H1 (cell line): ENCODE data around the gene DCTN5. TPM values are rescaled to one million over a fixed set of nuclear protein-coding genes. Genes with fewer than 3 reads are reported as not detected.
A peak's percentile ranks its signal among the peaks of the same experiment; 100 is the strongest.

Source experiments
- CTCF ChIA-PET: fragments of 300-600 bp; sonication (Branson Sonifier 250); formaldehyde crosslinking; loops from one replicate; lab custom pipeline; 2021; ENCODE audit not compliant: partially characterized antibody; lab: Charles Lee
- POLR2A ChIA-PET: fragments of 300-600 bp; sonication (Branson Sonifier 250); formaldehyde crosslinking; loops from one replicate; lab custom pipeline; 2021; ENCODE audit warnings: inconsistent platforms; ENCODE audit not compliant: partially characterized antibody; lab: Charles Lee
- DNase-seq, 2 experiments: peaks; one replicate each; pipeline versions ENCODE4 v3.0.0 to v3.0.0-alpha.2; 2010 to 2022; ENCODE audit warnings: low spot score in 2 of 2, low read depth in 1 of 2, mixed read lengths in 1 of 2
- FAIRE-seq: peaks from 2 replicates; lab custom pipeline; 2011; peaks lifted over from hg19 to GRCh38; lab: Jason Lieb, UNC
- H2AFZ ChIP-seq: 2 replicates; pipeline ENCODE4 v1.8.1; 2012; ENCODE audit warnings: low read length, inconsistent platforms
- H2AK5ac ChIP-seq: 2 replicates; pipeline ENCODE4 v1.6.1; 2013; ENCODE audit warnings: low read depth, low read length
- H2BK120ac ChIP-seq: replicated peaks from 2 replicates; pipeline ENCODE3; 2013; ENCODE audit warnings: low read depth, low read length, inconsistent platforms
- H2BK12ac ChIP-seq: 2 replicates; pipeline ENCODE4 v1.6.1; 2013; ENCODE audit warnings: low read depth, low read length
- H2BK15ac ChIP-seq: 2 replicates; pipeline ENCODE4 v1.6.1; 2013; ENCODE audit warnings: low read length
- H2BK20ac ChIP-seq: 2 replicates; pipeline ENCODE4 v1.6.1; 2013; ENCODE audit warnings: low read length
- H2BK5ac ChIP-seq: 2 replicates; pipeline ENCODE4 v1.6.1; 2013; ENCODE audit warnings: low read depth, low read length
- H3K14ac ChIP-seq: 2 replicates; pipeline ENCODE4 v1.6.1; 2013; ENCODE audit warnings: inconsistent platforms; ENCODE audit not compliant: insufficient read length
- H3K18ac ChIP-seq: 2 replicates; pipeline ENCODE4 v1.6.1; 2013; ENCODE audit warnings: low read length; ENCODE audit errors: extremely low read depth
- H3K23ac ChIP-seq: 2 replicates; pipeline ENCODE4 v1.6.1; 2013; ENCODE audit warnings: inconsistent platforms; ENCODE audit not compliant: insufficient read length
- H3K23me2 ChIP-seq: 2 replicates; pipeline ENCODE4 v1.6.1; 2013; ENCODE audit warnings: low read depth, low read length
- H3K27ac ChIP-seq: 2 replicates; pipeline ENCODE4 v1.6.1; 2011; ENCODE audit warnings: low read depth, low read length, inconsistent platforms
- H3K27me3 ChIP-seq, 4 experiments: replicated peaks in 1 of 4; 1 replicate in 1 of 4; 2 replicates in 3 of 4; pipeline versions ENCODE4 v1.6.1 to v1.8.1; 2011 to 2013; ENCODE audit warnings: low read length in 3 of 4, mild to moderate bottlenecking in 3 of 4, inconsistent platforms in 2 of 4, mixed read lengths in 2 of 4, moderate library complexity in 1 of 4; ENCODE audit not compliant: control insufficient read depth in 3 of 4, insufficient read depth in 3 of 4; ENCODE audit errors: extremely low read depth in 1 of 4
- H3K36me3 ChIP-seq, 4 experiments: 2 replicates each; pipeline versions ENCODE4 v1.6.1 to v1.8.1; 2011 to 2013; ENCODE audit warnings: mild to moderate bottlenecking in 4 of 4, low read length in 3 of 4, moderate library complexity in 2 of 4, control low read depth in 1 of 4, inconsistent platforms in 1 of 4; ENCODE audit not compliant: insufficient read depth in 4 of 4, control insufficient read depth in 2 of 4
- H3K4ac ChIP-seq: replicated peaks from 2 replicates; pipeline ENCODE3; 2013; ENCODE audit warnings: low read length, low read depth, mixed read lengths, inconsistent platforms; ENCODE audit not compliant: insufficient read length
- H3K4me1 ChIP-seq, 4 experiments: replicated peaks in 1 of 4; 1 replicate in 1 of 4; 2 replicates in 3 of 4; pipeline versions ENCODE4 v1.6.1 to v1.8.1; 2011 to 2013; ENCODE audit warnings: low read length in 3 of 4, inconsistent platforms in 2 of 4, mixed read lengths in 1 of 4; ENCODE audit not compliant: insufficient read depth in 4 of 4, control insufficient read depth in 3 of 4
- H3K4me2 ChIP-seq, 2 experiments: 2 replicates each; pipeline versions ENCODE4 v1.6.1 to v1.8.1; 2011 to 2013; ENCODE audit warnings: low read depth in 2 of 2, low read length in 2 of 2, control low read depth in 1 of 2, inconsistent platforms in 1 of 2, mild to moderate bottlenecking in 1 of 2; ENCODE audit not compliant: insufficient read depth in 1 of 2
- H3K4me3 ChIP-seq, 4 experiments: fragments of 200-600, 300-600 bp in 1 of 4; sonication (generic), shearing (Covaris generic), sonication (Bioruptor Twin) in 1 of 4; 2 replicates each; pipeline versions ENCODE4 v1.5.1 to v1.8.1; 2011 to 2016; ENCODE audit warnings: low read length in 4 of 4, low read depth in 3 of 4, control low read depth in 2 of 4, inconsistent platforms in 2 of 4, mild to moderate bottlenecking in 2 of 4, mixed read lengths in 1 of 4, moderate library complexity in 1 of 4; ENCODE audit not compliant: insufficient read depth in 2 of 4; ENCODE audit errors: extremely low read depth in 1 of 4
- H3K56ac ChIP-seq: replicated peaks from 2 replicates; pipeline ENCODE3; 2013; ENCODE audit warnings: low read depth, mild to moderate bottlenecking, mixed read lengths, low read length, inconsistent platforms; ENCODE audit not compliant: insufficient read length
- H3K79me1 ChIP-seq: 2 replicates; pipeline ENCODE4 v1.6.1; 2013; ENCODE audit warnings: low read depth, low read length, control low read depth
- H3K79me2 ChIP-seq, 2 experiments: 2 replicates each; pipeline versions ENCODE4 v1.6.1 to v1.8.1; 2012 to 2013; ENCODE audit warnings: low read length in 2 of 2, mild to moderate bottlenecking in 2 of 2, inconsistent platforms in 1 of 2; ENCODE audit not compliant: insufficient read depth in 2 of 2, control insufficient read depth in 1 of 2
- H3K9ac ChIP-seq, 4 experiments: replicated peaks in 1 of 4; 1 replicate in 1 of 4; 2 replicates in 3 of 4; pipeline versions ENCODE4 v1.6.1 to v1.8.1; 2011 to 2013; ENCODE audit warnings: low read depth in 3 of 4, low read length in 3 of 4, control low read depth in 2 of 4, mild to moderate bottlenecking in 2 of 4, moderate library complexity in 2 of 4, inconsistent platforms in 1 of 4; ENCODE audit errors: extremely low read depth in 1 of 4
- H3K9me3 ChIP-seq, 2 experiments: 2 replicates each; pipeline versions ENCODE4 v1.6.1 to v1.8.1; 2012 to 2013; ENCODE audit warnings: mild to moderate bottlenecking in 2 of 2, moderate library complexity in 2 of 2, control low read depth in 1 of 2, inconsistent platforms in 1 of 2, low read depth in 1 of 2, low read length in 1 of 2, mixed read lengths in 1 of 2; ENCODE audit not compliant: insufficient read depth in 2 of 2
- H4K20me1 ChIP-seq, 2 experiments: replicated peaks in 1 of 2; 2 replicates each; pipeline versions ENCODE3 to v1.8.1; 2011 to 2013; ENCODE audit warnings: inconsistent platforms in 2 of 2, low read length in 2 of 2, mild to moderate bottlenecking in 1 of 2; ENCODE audit not compliant: insufficient read depth in 2 of 2, control insufficient read depth in 1 of 2
- H4K5ac ChIP-seq: 2 replicates; pipeline ENCODE4 v1.6.1; 2013; ENCODE audit warnings: low read length, low read depth, mixed read lengths, inconsistent platforms; ENCODE audit not compliant: insufficient read length
- H4K8ac ChIP-seq: 2 replicates; pipeline ENCODE4 v1.8.0; 2013; ENCODE audit warnings: mild to moderate bottlenecking, moderate library complexity, low read length, inconsistent platforms; ENCODE audit not compliant: insufficient read depth; ENCODE audit errors: extremely low read depth
- H4K91ac ChIP-seq: replicated peaks from 2 replicates; pipeline ENCODE3; 2013; ENCODE audit warnings: low read length, mixed read lengths, inconsistent platforms; ENCODE audit not compliant: insufficient read length
- ASH2L ChIP-seq: fragments of 200-600, 300-600 bp; sonication (generic); IDR thresholded peaks from one replicate; pipeline ENCODE4 v1.7.1; 2017; ENCODE audit warnings: low read length
- BRCA1 ChIP-seq: IDR thresholded peaks from 2 replicates; pipeline ENCODE4 v1.6.1; 2012; ENCODE audit warnings: low read depth, low read length, improper control_type of control experiment
- CREB1 ChIP-seq: IDR thresholded peaks from 2 replicates; pipeline ENCODE4 v1.6.1; 2012; ENCODE audit warnings: inconsistent platforms
- POLR2AphosphoS5 ChIP-seq: IDR thresholded peaks from 2 replicates; pipeline ENCODE4 v1.6.1; 2011; ENCODE audit warnings: low read depth, low read length
- RAD21 ChIP-seq, 2 experiments: IDR thresholded peaks in 1 of 2; conservative IDR thresholded peaks in 1 of 2; 2 replicates each; pipeline ENCODE4 v1.6.1; 2011; ENCODE audit warnings: low read depth in 2 of 2, low read length in 2 of 2, improper control_type of control experiment in 1 of 2, inconsistent platforms in 1 of 2, mild to moderate bottlenecking in 1 of 2, moderate library complexity in 1 of 2
- SIRT6 ChIP-seq: IDR thresholded peaks from one replicate; pipeline ENCODE4 v1.7.1; 2012; ENCODE audit warnings: low read length, inconsistent platforms
- SP2 ChIP-seq: IDR thresholded peaks from 2 replicates; pipeline ENCODE4 v1.6.1; 2012; ENCODE audit warnings: mild to moderate bottlenecking, low read length, inconsistent platforms
- TAF7 ChIP-seq: optimal IDR thresholded peaks from 2 replicates; pipeline ENCODE3; 2011; ENCODE audit warnings: low read depth, mild to moderate bottlenecking, inconsistent platforms, low read length, moderate library complexity, borderline replicate concordance
- TEAD4 ChIP-seq: IDR thresholded peaks from 2 replicates; pipeline ENCODE4 v1.6.1; 2012; ENCODE audit warnings: low read depth, low read length, inconsistent platforms, mixed read lengths
- WGBS, 2 experiments: shearing (Covaris generic) in 1 of 2; methylation state at CpG; one replicate each; pipeline versions ENCODE4 v1.1.6 to v1.1.7; 2013 to 2015; ENCODE audit warnings: low lambda C conversion rate in 2 of 2, mixed read lengths in 2 of 2, inconsistent platforms in 1 of 2, low coverage in 1 of 2, missing lambda C conversion rate in 1 of 2; ENCODE audit not compliant: insufficient replicate concordance in 2 of 2, insufficient coverage in 1 of 2, insufficient read length in 1 of 2; ENCODE audit errors: extremely low coverage in 1 of 2, missing lambda C conversion rate in 1 of 2; 5-methylcytosine and 5-hydroxymethylcytosine counted together
- polyA plus RNA-seq, 7 experiments: library from polyadenylated mRNA; depleted of rRNA in 3 of 7; stranded (reverse) in 5 of 7; unstranded in 2 of 7; fragments of >200 nt in 5 of 7; fragments of 200-250 nt in 2 of 7; gene quantifications; 1 replicate in 5 of 7; 2 replicates in 1 of 7; 4 replicates in 1 of 7; pipeline versions ENCODE4 v1.2.1 to v1.2.3, GENCODE V29; 2011 to 2013; ENCODE audit warnings: missing spikeins in 2 of 7, mixed read lengths in 2 of 7
- total RNA-seq: library from RNA; stranded (reverse); fragmentation: NEBNext Ultra II Directional; extraction: Animal tissue kit (Norgen Biotek cat#: 25700); gene quantifications from 2 replicates; pipeline ENCODE4 v1.2.1, GENCODE V29; 2021
- TF ChIP-seq, protein P1 (sequence below): IDR thresholded peaks from 2 replicates; pipeline ENCODE4 v1.6.1; 2012; ENCODE audit warnings: low read length, inconsistent platforms

Gene DCTN5
- total and polyA plus RNA-seq, 2 of the 8 experiments (the other 6 are each of a cell fraction or from before 2014, with no cell fraction given) = 36.0 to 74.0 TPM

- H3K23ac ChIP-seq = no peak overlapping the region
- no peaks in the 10 kb centered on the region for H3K79me1 ChIP-seq
- peak overlapping the region; percentile 52; the same call in 1 of the 2 replicates for H2BK5ac ChIP-seq
- H3K79me2 ChIP-seq = no peaks in the 10 kb centered on the region
- H2BK12ac ChIP-seq = 0 out of 2 replicates have a peak overlapping the region, but pooled peaks have one; percentile 0
- peak overlapping the region; percentile 33 for H3K4ac ChIP-seq
- POLR2A ChIA-PET = interaction anchor here (0.6 to 12.9 kb wide), 11 partner anchors 13 to 336 kb away, joined by 3 to 230 read pairs (median 3); partner anchors contain the start of gene PLK1
- WGBS, 2 experiments = 19% methylated on average over 32 of the region's 32 CpGs; no CpG with 5 or more reads in 1 of the 2 experiments
- DNase-seq (peak; percentile 79 to 86), FAIRE-seq (no peak)
- peaks cover 5 to 19% (median 14%) of the 10 kb centered on the region in 4 experiments for H3K36me3 ChIP-seq
- H3K18ac ChIP-seq = peak overlapping the region; percentile 19
- H3K56ac ChIP-seq = peak overlapping the region; percentile 53
- H4K91ac ChIP-seq = no peak overlapping the region
- H4K5ac ChIP-seq = no peak overlapping the region
- H3K23me2 ChIP-seq = peaks cover 7% of the 10 kb centered on the region; the same call in 1 of the 2 replicates
- H4K8ac ChIP-seq = no peak overlapping the region
- H3K27me3 ChIP-seq = no peaks in the 10 kb centered on the region
- no peak overlapping the region for H2BK120ac ChIP-seq
- H3K9ac ChIP-seq = no peak overlapping the region
- H4K20me1 ChIP-seq = peaks cover 0 to 6% of the 10 kb centered on the region in 2 experiments
- H2BK20ac ChIP-seq = no peak overlapping the region
- CTCF ChIA-PET = interaction anchor here (0.6 to 5.1 kb wide), 10 partner anchors 11 to 93 kb away, joined by 3 to 43 read pairs (median 3); partner anchors contain the start of genes ERN2 and PLK1
- H2AK5ac ChIP-seq = no peak overlapping the region
- H2AFZ ChIP-seq = peak overlapping the region; percentile 90
- peaks cover 0 to 5% (median 4%) of the 10 kb centered on the region in 4 experiments; a peak in 5 of 7 replicates for H3K4me1 ChIP-seq
- no peak overlapping the region for H3K27ac ChIP-seq
- H3K14ac ChIP-seq = no peak overlapping the region
- peak overlapping the region; percentile 49 to 69 for H3K4me2 ChIP-seq
- no peaks in the 10 kb centered on the region for H3K9me3 ChIP-seq
- H2BK15ac ChIP-seq = no peak overlapping the region
- H3K4me3 ChIP-seq = peak overlapping the region; percentile 15 to 59 (median 51); a peak in 7 of 8 replicates
- TF ChIP-seq CREB1 (peak; percentile 71), TEAD4 (0 out of 2 replicates have a peak, but pooled peaks have one; percentile 27), SIRT6 (no peak), ASH2L (peak; percentile 59), BRCA1 (no peak), POLR2AphosphoS5 (peak; percentile 18; the same call in 1 of the 2 replicates), RAD21 (IDR thresholded peaks at IDR 0.05 in 1 of 2, conservative IDR thresholded peaks at IDR 0.05 in 1 of 2; ENCODE audit: low read depth in 2 of 2, low read length in 2 of 2) (peak in 1 of 2 experiments; percentile 20; a peak in 2 of 4 replicates), SP2 (no peak), TAF7 (peak; percentile 38)
- TF ChIP-seq, protein P1, sequence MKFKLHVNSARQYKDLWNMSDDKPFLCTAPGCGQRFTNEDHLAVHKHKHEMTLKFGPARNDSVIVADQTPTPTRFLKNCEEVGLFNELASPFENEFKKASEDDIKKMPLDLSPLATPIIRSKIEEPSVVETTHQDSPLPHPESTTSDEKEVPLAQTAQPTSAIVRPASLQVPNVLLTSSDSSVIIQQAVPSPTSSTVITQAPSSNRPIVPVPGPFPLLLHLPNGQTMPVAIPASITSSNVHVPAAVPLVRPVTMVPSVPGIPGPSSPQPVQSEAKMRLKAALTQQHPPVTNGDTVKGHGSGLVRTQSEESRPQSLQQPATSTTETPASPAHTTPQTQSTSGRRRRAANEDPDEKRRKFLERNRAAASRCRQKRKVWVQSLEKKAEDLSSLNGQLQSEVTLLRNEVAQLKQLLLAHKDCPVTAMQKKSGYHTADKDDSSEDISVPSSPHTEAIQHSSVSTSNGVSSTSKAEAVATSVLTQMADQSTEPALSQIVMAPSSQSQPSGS = no peak
These were observed 53.5 kb downstream of the DCTN5 start for GRCh38 chr16:23694644-23695373.
